Right atrium auricular region (tissue), 2 donors: ENCODE data around the gene UBA1. TPM values are rescaled to one million over a fixed set of nuclear protein-coding genes. Genes with fewer than 3 reads are reported as not detected.

Source experiments
- DNase-seq: peaks from one replicate; pipeline ENCODE4 v3.0.0-alpha.2; 2019; ENCODE audit warnings: low spot score
- H3K27ac ChIP-seq, 2 donors: fragments of 200-600 bp; sonication (generic); 1 replicate in 1 of 2; 2 replicates in 1 of 2; pipeline ENCODE4 v1.5.1; 2016 to 2019
- H3K27me3 ChIP-seq, 2 donors: fragments of 200-600 bp; sonication (generic); one replicate each; pipeline versions ENCODE4 v1.5.1 to v1.6.0; 2017 to 2019
- H3K36me3 ChIP-seq: fragments of 200-600 bp; sonication (generic); one replicate; pipeline ENCODE4 v1.5.1; 2016
- H3K4me1 ChIP-seq, 2 donors: fragments of 200-600 bp; sonication (generic); one replicate each; pipeline versions ENCODE4 v1.5.1 to v1.6.0; 2017 to 2019
- H3K4me3 ChIP-seq, 2 donors: fragments of 200-600 bp; sonication (generic); 1 replicate in 1 of 2; 2 replicates in 1 of 2; pipeline ENCODE4 v1.5.1; 2017 to 2019; ENCODE audit warnings: mild to moderate bottlenecking in 1 of 2, moderate library complexity in 1 of 2
- H3K9me3 ChIP-seq, 2 donors: fragments of 200-600 bp; sonication (generic); one replicate each; pipeline ENCODE4 v1.5.1; 2019
- CTCF ChIP-seq, 2 donors: fragments of 200-600 bp; sonication (generic); IDR thresholded peaks; one replicate each; pipeline ENCODE4 v1.5.1; 2019; ENCODE audit warnings: antibody characterized with exemption in 2 of 2
- total RNA-seq, 2 donors: library from RNA; depleted of rRNA; stranded (reverse); fragments of >200 nt; gene quantifications; one replicate each; pipeline ENCODE4 v1.1.0, GENCODE V29; 2016

UBA1 gene
- total RNA-seq, 2 donors from 2014 or later = 102 to 136 TPM

GRCh38 chrX:47235691-47236103 is 42.1 kb downstream of the UBA1 start:
- Histone ChIP-seq H3K4me1 (peaks cover 0 to 7% of the 10 kb centered on the region in 2 donors), H3K36me3 (peaks cover 7% of the 10 kb centered on the region), H3K27me3 (no peaks in the 10 kb centered on the region), H3K9me3 (no peaks in the 10 kb centered on the region), H3K4me3 (no peak overlapping the region), H3K27ac (peak overlapping the region; percentile 33 to 91)
- DNase-seq = no peak
- TF ChIP-seq CTCF (IDR thresholded peaks at IDR 0.05) = no peak

GRCh38 chrX:47239199-47239598 is 45.6 kb downstream of the UBA1 start:
- no peaks in the 10 kb centered on the region for H3K27me3 ChIP-seq
- H3K4me1 ChIP-seq = no peaks in the 10 kb centered on the region
- peaks cover 37% of the 10 kb centered on the region for H3K36me3 ChIP-seq

GRCh38 chrX:47239898-47240545 is 46.4 kb downstream of the UBA1 start:
- DNase-seq = no peak

More at GRCh38 chrX:47239199-47239598, 45.6 kb downstream of the UBA1 start:
- DNase-seq = no peak
- Histone ChIP-seq H3K4me3 (no peak overlapping the region), H3K9me3 (no peaks in the 10 kb centered on the region), H3K27ac (no peak overlapping the region)
- no peak for TF ChIP-seq CTCF (IDR thresholded peaks at IDR 0.05)

GRCh38 chrX:47240619-47241018 is 47.0 kb downstream of the UBA1 start:
- Histone ChIP-seq H3K4me3 (no peak overlapping the region), H3K27me3 (no peaks in the 10 kb centered on the region), H3K36me3 (peaks cover 49% of the 10 kb centered on the region), H3K9me3 (no peaks in the 10 kb centered on the region), H3K27ac (no peak overlapping the region), H3K4me1 (no peaks in the 10 kb centered on the region)
- no peak for TF ChIP-seq CTCF (IDR thresholded peaks at IDR 0.05)
- no peak for DNase-seq

More at GRCh38 chrX:47239898-47240545, 46.4 kb downstream of the UBA1 start:
- Histone ChIP-seq H3K4me1 (no peaks in the 10 kb centered on the region), H3K4me3 (no peak overlapping the region), H3K27me3 (no peaks in the 10 kb centered on the region), H3K9me3 (no peaks in the 10 kb centered on the region), H3K36me3 (peaks cover 45% of the 10 kb centered on the region), H3K27ac (no peak overlapping the region)
- TF ChIP-seq CTCF (IDR thresholded peaks at IDR 0.05) = no peak

GRCh38 chrX:47241201-47242011 is 47.8 kb downstream of the UBA1 start:
- Histone ChIP-seq H3K9me3 (no peaks in the 10 kb centered on the region), H3K4me3 (no peak overlapping the region), H3K4me1 (no peaks in the 10 kb centered on the region), H3K27me3 (no peaks in the 10 kb centered on the region), H3K36me3 (peaks cover 54% of the 10 kb centered on the region), H3K27ac (no peak overlapping the region)
- DNase-seq = no peak
- TF ChIP-seq CTCF (IDR thresholded peaks at IDR 0.05) = no peak
